NCI-H1417 treated with DMSO at 0.1 percent for 48 hours (cell line): Measurements from ENCODE around the gene SPATA31C1.
"Not testable (repeated sequence)": the region's sequence is repeated elsewhere in the genome, so short reads cannot be mapped to it uniquely, and the experiment has no call there.

ENCODE experiments used
- DNase-seq: peaks from one replicate; lab custom pipeline; 2025; lab: John Stamatoyannopoulos, UW

SPATA31C1 gene

GRCh38 chr9:87917662-87918061 lies at the start of gene SPATA31C1:
TSS of gene SPATA31C1 (plus strand) at chr9:87917962.
- DNase-seq: not testable (repeated sequence)

GRCh38 chr9:87868175-87868574 lies 49.6 kb upstream of the SPATA31C1 start:
- no peak for DNase-seq

- no peak for DNase-seq
Measured at GRCh38 chr9:87868635-87869034, 49.1 kb upstream of the SPATA31C1 start.

GRCh38 chr9:87869082-87869481 lies 48.7 kb upstream of the SPATA31C1 start:
- DNase-seq: no peak

- DNase-seq: no peak
Measured at GRCh38 chr9:87871425-87872078, 46.2 kb upstream of the SPATA31C1 start.

GRCh38 chr9:87872079-87872624 lies 45.6 kb upstream of the SPATA31C1 start:
- no peak for DNase-seq

- no peak for DNase-seq
Measured at GRCh38 chr9:87873607-87874303, 44.0 kb upstream of the SPATA31C1 start.

GRCh38 chr9:87874304-87874623 lies 43.5 kb upstream of the SPATA31C1 start:
- DNase-seq: no peak

- DNase-seq: no peak
Measured at GRCh38 chr9:87875060-87875459, 42.7 kb upstream of the SPATA31C1 start.

- DNase-seq: no peak
Measured at GRCh38 chr9:87875831-87876545, 41.8 kb upstream of the SPATA31C1 start.

GRCh38 chr9:87876708-87877107 lies 41.1 kb upstream of the SPATA31C1 start:
- no peak for DNase-seq

GRCh38 chr9:87878989-87879511 lies 38.7 kb upstream of the SPATA31C1 start:
- no peak for DNase-seq

GRCh38 chr9:87880116-87880515 lies 37.6 kb upstream of the SPATA31C1 start:
- no peak for DNase-seq

GRCh38 chr9:87880683-87881082 lies 37.1 kb upstream of the SPATA31C1 start:
- no peak for DNase-seq

GRCh38 chr9:87882627-87883026 lies 35.1 kb upstream of the SPATA31C1 start, which contains the start of gene SPATA31E1:
TSS of gene SPATA31E1 (plus strand) at chr9:87882877. CDS start at chr9:87882892, 15 bp downstream.
- no peak for DNase-seq

GRCh38 chr9:87883274-87883673 lies 34.5 kb upstream of the SPATA31C1 start:
- DNase-seq: no peak

- DNase-seq: no peak
Measured at GRCh38 chr9:87883990-87884389, 33.8 kb upstream of the SPATA31C1 start.

- DNase-seq: no peak
Measured at GRCh38 chr9:87884578-87885459, 32.9 kb upstream of the SPATA31C1 start.

GRCh38 chr9:87885484-87886189 lies 32.1 kb upstream of the SPATA31C1 start:
- DNase-seq: no peak

GRCh38 chr9:87886210-87886932 lies 31.4 kb upstream of the SPATA31C1 start:
- DNase-seq: no peak
